Endothelial cell (in vitro differentiated cells): Measurements from ENCODE around the gene ABL2. TPM values are rescaled to one million over a fixed set of nuclear protein-coding genes. Genes with fewer than 3 reads are reported as not detected.

Source experiments
- DNase-seq: peaks from one replicate; pipeline ENCODE4 v3.0.0; 2021; ENCODE audit warnings: low spot score
- H3K27ac Mint-ChIP-seq: one replicate; pipeline ENCODE4 v1.8.0; 2021; ENCODE audit warnings: mixed read lengths, inconsistent platforms; ENCODE audit not compliant: unreplicated experiment
- H3K27me3 Mint-ChIP-seq: one replicate; pipeline ENCODE4 v1.8.0; 2021; ENCODE audit warnings: mild to moderate bottlenecking, moderate library complexity, mixed read lengths, inconsistent platforms; ENCODE audit not compliant: unreplicated experiment
- H3K36me3 Mint-ChIP-seq: one replicate; pipeline ENCODE4 v1.8.0; 2021; ENCODE audit warnings: mild to moderate bottlenecking, low read depth, mixed read lengths, inconsistent platforms; ENCODE audit not compliant: unreplicated experiment
- H3K4me1 Mint-ChIP-seq: one replicate; pipeline ENCODE4 v1.8.0; 2021; ENCODE audit warnings: mild to moderate bottlenecking, mixed read lengths, inconsistent platforms; ENCODE audit not compliant: unreplicated experiment
- H3K4me3 Mint-ChIP-seq: one replicate; pipeline ENCODE4 v1.8.0; 2021; ENCODE audit warnings: mild to moderate bottlenecking, mixed read lengths, inconsistent platforms; ENCODE audit not compliant: unreplicated experiment
- H3K9me3 Mint-ChIP-seq: one replicate; pipeline ENCODE4 v1.8.0; 2021; ENCODE audit warnings: mixed read lengths, inconsistent platforms; ENCODE audit not compliant: unreplicated experiment
- total RNA-seq: library from RNA; stranded (reverse); fragmentation: NEBNext Ultra II Directional; extraction: Animal tissue kit (Norgen Biotek cat#: 25700); gene quantifications from one replicate; pipeline ENCODE4 v1.2.1, GENCODE V29; 2021; ENCODE audit not compliant: unreplicated experiment
- TF ChIP-seq, protein P1 (sequence below): fragments of 200-600 bp; sonication (generic); IDR thresholded peaks from one replicate; pipeline ENCODE4 v1.5.0; 2021; ENCODE audit warnings: antibody characterized with exemption; ENCODE audit not compliant: unreplicated experiment

Gene ABL2
- total RNA-seq, 1 donor from 2014 or later, result 160 TPM

DNA sequence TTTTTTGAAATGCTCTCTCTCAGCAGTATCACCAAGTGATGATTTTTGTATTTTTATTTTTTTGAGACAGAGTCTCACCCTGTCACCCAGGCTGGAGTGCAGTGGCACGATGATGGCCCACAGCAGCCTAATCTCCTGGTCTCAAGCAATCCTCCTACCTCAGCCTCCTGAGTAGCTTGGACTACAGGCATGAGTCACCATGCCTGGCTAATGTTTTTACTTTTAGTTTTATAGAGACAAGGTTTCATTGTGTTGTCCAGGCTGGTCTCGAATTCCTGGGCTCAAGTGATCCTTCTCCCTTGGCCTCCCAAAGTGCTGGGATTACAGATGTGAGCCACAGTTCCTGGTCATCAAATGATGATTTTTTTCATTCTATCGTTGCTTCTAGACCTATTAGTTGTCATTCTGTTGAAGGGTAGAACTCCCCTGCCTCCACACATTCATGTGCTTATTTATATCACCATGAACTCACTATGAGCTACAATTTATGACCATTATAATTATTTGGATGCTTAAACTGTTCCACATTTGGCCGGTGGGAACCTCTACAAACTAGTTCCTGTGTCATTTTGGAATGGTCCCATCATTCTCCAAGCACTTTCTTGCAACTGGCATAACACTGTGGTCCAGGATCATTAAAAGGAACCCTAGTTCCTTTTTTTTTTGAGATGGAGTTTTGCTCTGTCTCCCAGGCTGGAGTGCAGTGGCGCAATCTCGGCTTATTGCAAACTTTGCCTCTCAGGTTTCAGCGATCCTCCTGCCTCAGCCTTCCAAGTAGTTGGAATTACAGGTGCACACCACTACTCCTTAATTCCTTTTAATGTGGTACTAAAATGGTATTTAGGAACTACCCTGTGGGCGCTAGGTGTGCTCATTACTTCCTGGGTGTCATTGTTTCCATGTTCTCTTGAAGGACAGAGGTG, 167.9 kb downstream of the ABL2 start:
- TF ChIP-seq, protein P1, sequence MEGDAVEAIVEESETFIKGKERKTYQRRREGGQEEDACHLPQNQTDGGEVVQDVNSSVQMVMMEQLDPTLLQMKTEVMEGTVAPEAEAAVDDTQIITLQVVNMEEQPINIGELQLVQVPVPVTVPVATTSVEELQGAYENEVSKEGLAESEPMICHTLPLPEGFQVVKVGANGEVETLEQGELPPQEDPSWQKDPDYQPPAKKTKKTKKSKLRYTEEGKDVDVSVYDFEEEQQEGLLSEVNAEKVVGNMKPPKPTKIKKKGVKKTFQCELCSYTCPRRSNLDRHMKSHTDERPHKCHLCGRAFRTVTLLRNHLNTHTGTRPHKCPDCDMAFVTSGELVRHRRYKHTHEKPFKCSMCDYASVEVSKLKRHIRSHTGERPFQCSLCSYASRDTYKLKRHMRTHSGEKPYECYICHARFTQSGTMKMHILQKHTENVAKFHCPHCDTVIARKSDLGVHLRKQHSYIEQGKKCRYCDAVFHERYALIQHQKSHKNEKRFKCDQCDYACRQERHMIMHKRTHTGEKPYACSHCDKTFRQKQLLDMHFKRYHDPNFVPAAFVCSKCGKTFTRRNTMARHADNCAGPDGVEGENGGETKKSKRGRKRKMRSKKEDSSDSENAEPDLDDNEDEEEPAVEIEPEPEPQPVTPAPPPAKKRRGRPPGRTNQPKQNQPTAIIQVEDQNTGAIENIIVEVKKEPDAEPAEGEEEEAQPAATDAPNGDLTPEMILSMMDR, result no peak

DNA sequence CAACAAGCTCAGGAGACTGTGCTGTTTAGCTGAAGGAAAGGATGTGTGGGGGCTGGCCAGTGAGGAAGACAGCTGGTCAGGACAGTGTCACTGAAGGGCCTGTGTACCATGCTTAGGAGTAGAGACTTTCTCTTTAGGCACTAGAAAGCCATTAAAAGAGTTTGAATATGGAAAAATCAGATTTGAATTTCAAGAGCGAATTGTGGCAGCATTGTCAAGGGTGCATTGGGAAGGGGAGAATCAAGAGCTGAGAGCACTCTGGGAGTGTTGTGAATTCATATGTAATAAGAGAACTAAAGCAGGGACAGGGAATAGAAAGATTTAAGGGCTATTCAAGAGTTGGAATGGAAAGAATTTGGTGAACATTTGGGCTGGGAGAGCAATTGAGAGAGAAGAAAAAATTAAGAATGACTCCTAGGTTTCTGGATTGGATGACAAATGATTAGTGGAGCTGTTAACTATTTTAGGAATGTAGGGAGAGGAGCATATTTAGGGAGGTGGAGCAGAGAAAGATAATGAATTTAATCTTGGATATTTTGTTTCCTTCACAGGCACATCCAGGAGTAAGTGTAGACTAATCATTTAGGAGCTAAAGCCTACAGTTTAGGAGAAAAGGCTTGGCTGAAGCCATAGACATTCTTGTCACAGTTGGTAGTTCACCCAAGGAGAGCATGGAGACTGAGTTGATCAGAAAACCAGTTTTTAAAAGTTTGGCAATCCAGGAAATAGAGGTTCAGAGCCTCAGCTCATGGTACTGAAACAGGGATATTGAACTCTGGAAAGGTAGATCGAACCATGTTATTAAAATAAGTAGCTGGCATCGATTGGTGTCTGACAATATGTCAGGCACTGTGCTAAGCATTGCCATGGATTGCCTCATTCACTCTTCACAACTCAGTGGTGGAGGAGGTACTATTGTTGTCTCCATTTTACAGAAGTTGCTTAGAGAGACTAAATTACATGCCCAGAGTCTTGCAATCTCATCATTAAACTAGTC, 170.7 kb downstream of the ABL2 start:
- no peak overlapping the region for H3K4me3 Mint-ChIP-seq
- TF ChIP-seq, protein P1, result no peak
- no peak for DNase-seq
- peaks cover 4% of the 10 kb centered on the region for H3K27me3 Mint-ChIP-seq
- H3K36me3 Mint-ChIP-seq, result peaks cover 29% of the 10 kb centered on the region
- no peaks in the 10 kb centered on the region for H3K9me3 Mint-ChIP-seq
- H3K27ac Mint-ChIP-seq, result no peak overlapping the region
- no peaks in the 10 kb centered on the region for H3K4me1 Mint-ChIP-seq

More for the DNA sequence above, 167.9 kb downstream of the ABL2 start:
- H3K9me3 Mint-ChIP-seq, result no peaks in the 10 kb centered on the region
- no peaks in the 10 kb centered on the region for H3K4me1 Mint-ChIP-seq
- no peak overlapping the region for H3K4me3 Mint-ChIP-seq
- H3K36me3 Mint-ChIP-seq, result peaks cover 15% of the 10 kb centered on the region
- H3K27me3 Mint-ChIP-seq, result peaks cover 4% of the 10 kb centered on the region
- DNase-seq, result no peak
- H3K27ac Mint-ChIP-seq, result no peak overlapping the region

DNA sequence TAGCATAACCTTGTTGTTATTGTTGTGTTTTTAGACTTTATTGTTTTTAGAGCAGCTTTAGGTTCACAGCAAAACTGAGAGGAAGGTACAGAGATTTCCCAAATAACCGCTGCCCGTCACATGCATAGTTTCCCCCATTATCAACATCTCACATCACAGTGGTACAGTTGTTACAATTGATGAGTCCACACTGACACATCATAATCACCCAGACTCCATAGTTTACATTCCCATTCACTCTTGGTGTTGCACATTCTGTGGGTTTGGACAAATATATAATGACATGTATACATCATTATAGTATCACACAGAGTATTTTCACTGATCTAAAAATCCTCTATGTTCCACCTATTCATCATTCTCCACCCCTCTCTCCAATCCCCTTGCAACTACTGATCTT, 173.5 kb downstream of the ABL2 start:
- H3K4me3 Mint-ChIP-seq, result no peak overlapping the region
- DNase-seq, result no peak
- H3K27ac Mint-ChIP-seq, result no peak overlapping the region
- H3K36me3 Mint-ChIP-seq, result peaks cover 29% of the 10 kb centered on the region
- TF ChIP-seq, protein P1, result no peak
- H3K4me1 Mint-ChIP-seq, result no peaks in the 10 kb centered on the region
- H3K9me3 Mint-ChIP-seq, result no peaks in the 10 kb centered on the region
- peaks cover 1% of the 10 kb centered on the region for H3K27me3 Mint-ChIP-seq

DNA sequence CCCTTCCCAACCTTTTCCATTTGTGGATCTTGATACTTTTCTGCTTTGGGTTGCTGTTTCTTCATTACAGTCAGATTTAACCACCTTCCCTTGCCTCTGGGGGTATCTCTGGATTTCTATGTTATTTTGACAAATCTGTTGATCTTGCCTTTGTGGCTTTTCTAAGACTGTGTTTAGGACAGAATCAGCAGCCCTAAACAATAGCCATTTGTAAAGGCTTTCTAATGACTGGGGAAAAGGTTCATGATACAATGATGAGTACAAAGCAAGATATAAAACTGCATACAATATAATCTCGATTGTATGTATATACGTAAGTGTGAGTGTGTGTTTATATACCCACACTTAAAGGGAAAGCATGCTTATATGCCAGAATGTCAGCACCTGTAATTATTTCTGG, 176.0 kb downstream of the ABL2 start:
- H3K9me3 Mint-ChIP-seq, result no peaks in the 10 kb centered on the region
- H3K4me3 Mint-ChIP-seq, result no peak overlapping the region
- H3K4me1 Mint-ChIP-seq, result no peaks in the 10 kb centered on the region
- peaks cover 24% of the 10 kb centered on the region for H3K36me3 Mint-ChIP-seq
- TF ChIP-seq, protein P1, result no peak
- peaks cover 1% of the 10 kb centered on the region for H3K27me3 Mint-ChIP-seq
- H3K27ac Mint-ChIP-seq, result no peak overlapping the region
- no peak for DNase-seq
